ENCODE measurements around the gene CD200R1L.
"Not testable (repeated sequence)": the region's sequence is repeated elsewhere in the genome, so short reads cannot be mapped to it uniquely, and the experiment has no call there.

The CD200R1L gene, protein sequence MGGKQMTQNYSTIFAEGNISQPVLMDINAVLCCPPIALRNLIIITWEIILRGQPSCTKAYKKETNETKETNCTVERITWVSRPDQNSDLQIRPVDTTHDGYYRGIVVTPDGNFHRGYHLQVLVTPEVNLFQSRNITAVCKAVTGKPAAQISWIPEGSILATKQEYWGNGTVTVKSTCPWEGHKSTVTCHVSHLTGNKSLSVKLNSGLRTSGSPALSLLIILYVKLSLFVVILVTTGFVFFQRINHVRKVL

GRCh38 chr3:112846764-112847163, at the start of gene CD200R1L:
TSS of gene CD200R1L (minus strand) at chr3:112846864. CDS start at chr3:112829367, 17,497 bp downstream.
- no peak for DNase-seq

GRCh38 chr3:112894258-112894657, 47.6 kb upstream of the CD200R1L start:
- no peak for DNase-seq

DNA sequence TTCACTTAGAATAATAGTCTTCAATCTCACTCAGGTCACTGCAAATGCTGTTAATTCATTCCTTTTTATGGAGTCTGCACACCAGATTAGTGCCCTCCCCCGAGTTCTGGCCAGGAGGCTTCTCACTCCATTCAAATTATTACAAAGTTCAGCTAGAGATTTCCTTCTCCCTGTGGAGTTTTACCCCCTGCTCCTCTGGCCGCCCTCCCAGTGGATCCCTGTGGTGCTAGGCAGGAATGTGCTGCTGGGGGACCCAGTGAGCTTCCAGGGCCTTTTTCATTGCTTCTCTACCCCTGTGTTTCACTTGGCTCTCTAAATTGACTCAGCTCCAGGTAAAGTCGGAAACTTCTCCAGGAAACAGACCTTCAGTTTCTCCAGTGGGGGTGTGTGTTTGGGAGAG, 42.7 kb upstream of the CD200R1L start:
- no peak for DNase-seq

DNA sequence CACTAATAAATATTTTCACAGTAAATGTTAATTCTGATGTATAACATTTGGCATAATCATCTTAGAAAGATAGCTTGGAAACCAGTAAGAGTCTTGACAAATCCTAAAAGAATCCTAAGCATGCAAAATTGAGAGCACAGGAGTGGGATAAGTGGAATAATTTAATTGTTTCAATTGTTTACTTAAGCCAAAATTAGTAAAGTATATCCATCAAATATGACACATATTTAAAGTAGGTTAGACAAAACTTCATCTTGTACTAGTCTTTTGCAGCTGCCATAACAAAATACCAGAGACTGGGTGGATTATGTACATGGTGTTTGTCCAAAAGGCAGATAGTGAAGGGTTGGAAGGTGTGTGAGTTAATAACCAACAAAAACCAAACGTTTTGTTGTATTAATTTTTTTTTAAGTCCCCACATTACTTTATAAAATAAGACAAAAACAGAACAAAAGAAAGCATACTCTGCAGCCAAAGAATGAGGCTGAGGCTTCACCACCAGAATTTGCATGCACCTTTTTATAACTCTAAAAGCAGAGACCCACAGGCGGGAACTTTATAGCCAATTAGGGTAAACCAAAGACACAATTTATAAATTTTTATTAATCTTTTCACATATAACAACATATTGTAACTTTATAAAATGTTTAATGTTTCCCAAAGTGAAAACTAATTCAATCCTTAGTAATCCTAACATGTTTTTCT, 41.9 kb upstream of the CD200R1L start:
- no peak for DNase-seq

GRCh38 chr3:112884678-112885290, 38.1 kb upstream of the CD200R1L start:
- DNase-seq = no peak

DNA sequence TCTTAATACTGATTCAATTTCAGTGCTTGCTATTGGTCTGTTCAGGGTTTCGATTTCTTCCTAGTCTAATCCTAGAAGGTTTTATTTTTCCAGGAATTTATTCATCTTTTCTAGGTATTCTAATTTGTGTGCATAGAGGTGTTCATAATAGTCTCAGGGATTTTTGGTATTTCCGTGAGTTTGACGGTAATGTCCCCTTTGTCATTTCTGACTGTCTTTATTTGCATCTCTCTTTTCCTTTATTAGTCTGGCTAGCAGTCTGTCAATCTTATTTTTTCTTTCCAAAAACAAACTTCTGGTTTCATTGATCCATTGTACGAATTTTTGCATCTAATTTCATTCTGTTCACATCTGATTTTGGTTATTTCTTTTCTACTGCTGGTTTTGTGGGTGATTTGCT, 35.2 kb upstream of the CD200R1L start:
- no peak for DNase-seq

DNA sequence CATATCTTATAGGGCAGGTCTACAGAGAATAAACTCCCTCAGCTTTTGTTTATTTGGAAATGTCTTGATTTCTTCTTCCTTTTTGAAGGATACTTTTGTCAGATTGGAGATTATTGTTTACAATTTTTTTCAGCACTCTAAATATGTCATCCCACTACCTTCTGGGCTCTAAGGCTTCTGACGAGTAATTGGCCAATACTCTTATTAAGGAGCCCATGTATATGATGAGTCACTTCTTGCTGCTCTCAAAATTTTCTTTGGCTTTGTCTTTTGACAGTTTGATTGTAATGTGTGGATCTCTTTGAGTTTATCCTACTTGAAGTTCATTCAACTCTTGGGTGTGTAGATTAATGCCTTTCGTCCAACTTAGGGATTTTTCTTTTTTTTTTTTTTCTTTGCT, 28.9 kb upstream of the CD200R1L start:
- no peak for DNase-seq

DNA sequence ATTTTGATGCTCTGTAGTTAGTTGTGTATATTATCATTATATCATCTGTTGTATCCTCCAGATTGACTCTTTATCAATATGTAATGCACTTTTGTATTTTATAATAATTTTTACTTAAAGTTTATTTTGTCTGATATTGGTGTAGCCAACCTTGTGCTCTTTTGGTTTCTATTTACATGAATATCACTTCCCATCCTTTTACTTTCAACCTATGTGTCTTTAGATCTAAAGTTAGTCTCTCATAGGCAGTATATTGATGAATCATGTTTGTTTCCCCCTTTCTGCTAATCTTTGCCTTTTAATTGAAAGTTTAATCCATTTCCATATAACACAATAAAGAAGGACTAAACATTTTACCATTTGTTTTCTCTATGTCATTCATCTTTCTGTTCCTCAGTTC, 28.1 kb upstream of the CD200R1L start:
- no peak for DNase-seq

- no peak for DNase-seq
Measured at GRCh38 chr3:112873632-112874031, 27.0 kb upstream of the CD200R1L start.

- no peak for DNase-seq
Measured at GRCh38 chr3:112871735-112872134, 25.1 kb upstream of the CD200R1L start.

- DNase-seq = no peak
Measured at GRCh38 chr3:112865757-112866156, 19.1 kb upstream of the CD200R1L start.

GRCh38 chr3:112860898-112861297, 14.2 kb upstream of the CD200R1L start:
- DNase-seq = no peak

- peak; percentile 32 to 71 for DNase-seq
Measured at GRCh38 chr3:112858410-112859069, 11.9 kb upstream of the CD200R1L start.

GRCh38 chr3:112857526-112857925, 10.9 kb upstream of the CD200R1L start:
- DNase-seq = no peak

- DNase-seq = peak in 1 of 2 donors; percentile 79
Measured at GRCh38 chr3:112856537-112856936, 9.9 kb upstream of the CD200R1L start.

DNA sequence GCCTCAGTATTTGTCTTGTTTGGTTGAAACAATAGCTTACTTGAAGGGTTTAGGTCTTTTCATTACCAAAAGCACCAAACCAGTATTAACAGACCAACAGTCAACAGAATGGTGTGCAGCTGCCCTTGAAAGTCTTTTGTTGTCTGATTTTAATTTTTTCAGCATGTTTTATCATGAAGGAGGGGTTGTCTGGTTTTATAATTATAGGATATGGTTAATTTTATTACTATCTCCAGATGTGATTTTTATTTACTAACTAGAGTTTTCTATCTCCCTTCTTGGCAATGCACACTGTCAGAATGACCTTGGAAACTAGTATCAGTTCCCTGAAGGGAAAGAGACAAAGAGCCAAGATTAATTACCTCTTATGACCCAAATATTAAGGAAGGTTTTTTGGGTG, 9.2 kb upstream of the CD200R1L start:
- DNase-seq = no peak

- DNase-seq = not testable (repeated sequence)
Measured at GRCh38 chr3:112855074-112855473, 8.4 kb upstream of the CD200R1L start.

GRCh38 chr3:112848196-112848595, 1.5 kb upstream of the CD200R1L start:
- no peak for DNase-seq

GRCh38 chr3:112847692-112848091, 1.0 kb upstream of the CD200R1L start:
- no peak for DNase-seq

GRCh38 chr3:112845772-112846171, 892 bp downstream of the CD200R1L start:
- DNase-seq = no peak

DNA sequence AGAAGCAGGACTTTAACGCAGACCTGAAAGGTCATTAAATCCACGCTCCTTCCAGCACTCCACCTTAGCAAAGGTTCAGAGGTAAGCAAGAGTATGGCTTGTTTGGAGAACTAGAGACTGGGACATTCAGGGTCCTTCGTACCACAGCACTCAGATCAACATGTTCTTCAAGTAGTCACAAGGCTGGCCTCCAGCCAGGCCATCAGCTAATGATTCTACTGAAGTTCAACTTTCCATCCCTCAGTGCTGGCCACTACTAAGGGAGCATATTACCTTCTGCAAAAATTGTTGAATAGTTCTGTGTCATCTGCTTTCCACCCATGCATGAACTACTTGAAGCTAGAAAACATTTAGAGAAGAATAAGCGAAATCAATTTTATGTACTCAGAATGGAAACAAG, 17.6 kb downstream of the CD200R1L start:
- no peak for DNase-seq

- DNase-seq = no peak
Measured at GRCh38 chr3:112822064-112823055, 24.3 kb downstream of the CD200R1L start.
